Left hindlimb (tissue), 1 donor: Measurements from ENCODE around the gene AGBL1.

ENCODE experiments used
- DNase-seq: peaks from one replicate; pipeline ENCODE4 v3.0.0-alpha.2; 2018

The AGBL1 gene

GRCh38 chr15:86608461-86609205, 529.0 kb downstream of the AGBL1 start:
- DNase-seq = peak; percentile 59

GRCh38 chr15:86609275-86609674, 529.6 kb downstream of the AGBL1 start:
- DNase-seq = no peak

GRCh38 chr15:86610038-86610437, 530.4 kb downstream of the AGBL1 start:
- no peak for DNase-seq

GRCh38 chr15:86611417-86612040, 531.9 kb downstream of the AGBL1 start:
- DNase-seq = no peak

GRCh38 chr15:86615411-86615810, 535.7 kb downstream of the AGBL1 start:
- no peak for DNase-seq

- DNase-seq = no peak
Measured at GRCh38 chr15:86615816-86616215, 536.1 kb downstream of the AGBL1 start.

GRCh38 chr15:86616771-86617170, 537.1 kb downstream of the AGBL1 start:
- no peak for DNase-seq

GRCh38 chr15:86620157-86620556, 540.5 kb downstream of the AGBL1 start:
- DNase-seq = no peak

- no peak for DNase-seq
Measured at GRCh38 chr15:86620641-86621349, 541.1 kb downstream of the AGBL1 start.

- no peak for DNase-seq
Measured at GRCh38 chr15:86623236-86623635, 543.6 kb downstream of the AGBL1 start.

- DNase-seq = peak; percentile 72
Measured at GRCh38 chr15:86624261-86625036, 544.8 kb downstream of the AGBL1 start.

GRCh38 chr15:86629409-86630356, 550.0 kb downstream of the AGBL1 start:
- no peak for DNase-seq

- no peak for DNase-seq
Measured at GRCh38 chr15:86630946-86631345, 551.3 kb downstream of the AGBL1 start.

- no peak for DNase-seq
Measured at GRCh38 chr15:86634146-86634545, 554.5 kb downstream of the AGBL1 start.

- DNase-seq = no peak
Measured at GRCh38 chr15:86634992-86635638, 555.4 kb downstream of the AGBL1 start.

GRCh38 chr15:86644339-86644738, 564.7 kb downstream of the AGBL1 start:
- DNase-seq = no peak

GRCh38 chr15:86645925-86646500, 566.3 kb downstream of the AGBL1 start:
- DNase-seq = no peak

- DNase-seq = no peak
Measured at GRCh38 chr15:86647810-86648440, 568.3 kb downstream of the AGBL1 start.

GRCh38 chr15:86649277-86649676, 569.6 kb downstream of the AGBL1 start:
- DNase-seq = no peak

GRCh38 chr15:86650094-86650493, 570.4 kb downstream of the AGBL1 start:
- no peak for DNase-seq
